GM12891 (cell line): ENCODE results near the gene CHD3.

ENCODE experiments used
- POLR2A ChIP-seq: IDR thresholded peaks from 2 replicates; pipeline ENCODE4 v1.6.1; 2011; ENCODE audit warnings: low read depth, low read length, control low read depth
- POLR2AphosphoS5 ChIP-seq: IDR thresholded peaks from 2 replicates; pipeline ENCODE4 v1.6.1; 2011; ENCODE audit warnings: low read depth, low read length, control low read depth
- SPI1 ChIP-seq: IDR thresholded peaks from 2 replicates; pipeline ENCODE4 v1.6.1; 2011; ENCODE audit warnings: low read depth, low read length, control low read depth
- TAF1 ChIP-seq: IDR thresholded peaks from 2 replicates; pipeline ENCODE4 v1.6.1; 2011; ENCODE audit warnings: low read depth, low read length, control low read depth

GRCh38 chr17:7903154-7904103 is 14.8 kb downstream of the CHD3 start:
- TF ChIP-seq POLR2AphosphoS5: no peak
- no peak for TF ChIP-seq POLR2A
- TF ChIP-seq TAF1: no peak
- TF ChIP-seq SPI1: no peak
